GM21367 (cell line): ENCODE results near the gene FAM20B.

Source experiments
- ATAC-seq: cut with Tn5 transposase; IDR thresholded peaks from one replicate; pipeline ENCODE4 v1.9.1; 2021; ENCODE audit not compliant: unreplicated experiment

Gene FAM20B

DNA sequence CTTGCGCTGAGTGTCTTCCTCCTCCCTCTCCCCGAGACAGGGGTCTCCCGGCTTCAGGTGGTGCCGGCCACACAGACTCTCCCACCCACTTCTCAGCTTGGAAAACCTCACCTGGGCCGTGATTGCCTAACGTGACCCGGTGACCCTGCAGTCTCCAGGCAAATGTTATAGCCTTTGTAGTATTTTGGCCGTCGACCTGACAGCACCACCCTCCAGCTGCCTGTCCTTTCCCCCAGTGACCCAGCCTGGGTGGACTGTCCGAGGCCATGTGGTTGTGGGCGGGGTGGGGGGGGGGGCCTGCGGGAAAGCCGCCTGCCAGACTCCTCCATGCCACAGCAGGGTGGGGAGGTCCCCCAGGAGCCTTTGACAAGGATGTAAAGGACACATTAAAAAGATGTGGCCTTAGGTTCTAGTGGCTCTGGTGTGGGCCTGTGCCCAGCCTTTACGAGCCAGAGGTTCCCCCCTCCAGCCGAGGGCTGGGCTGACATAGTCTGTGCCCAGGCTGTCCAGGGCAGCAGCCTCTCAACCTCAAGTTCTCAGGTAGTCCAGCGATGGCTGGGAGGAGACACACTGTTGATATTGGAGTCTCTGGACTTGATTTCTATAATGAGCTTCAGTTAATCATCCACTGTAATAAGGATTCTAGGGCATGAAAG lies 64.3 kb downstream of the FAM20B start:
- no peak for ATAC-seq

DNA sequence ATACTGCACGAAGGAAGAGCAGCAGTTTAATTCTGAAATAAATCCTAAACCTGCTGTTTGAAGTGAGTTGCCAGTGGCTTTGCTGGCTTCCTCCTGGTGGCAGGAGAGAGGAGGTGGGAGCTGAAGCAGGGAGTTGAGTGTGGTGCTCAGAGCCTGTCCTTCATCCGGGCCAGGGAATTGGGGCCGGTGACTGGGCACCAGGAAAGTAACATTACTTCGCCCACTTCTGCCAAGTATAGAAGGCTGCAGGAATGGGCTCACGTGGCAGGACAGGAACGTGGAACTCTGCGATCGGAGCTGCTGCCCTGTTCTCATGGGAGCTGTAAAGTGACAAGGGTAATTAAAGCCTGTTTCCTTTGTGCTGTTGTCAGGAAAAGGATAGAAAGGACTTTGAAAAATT lies 64.8 kb downstream of the FAM20B start:
- ATAC-seq: no peak

DNA sequence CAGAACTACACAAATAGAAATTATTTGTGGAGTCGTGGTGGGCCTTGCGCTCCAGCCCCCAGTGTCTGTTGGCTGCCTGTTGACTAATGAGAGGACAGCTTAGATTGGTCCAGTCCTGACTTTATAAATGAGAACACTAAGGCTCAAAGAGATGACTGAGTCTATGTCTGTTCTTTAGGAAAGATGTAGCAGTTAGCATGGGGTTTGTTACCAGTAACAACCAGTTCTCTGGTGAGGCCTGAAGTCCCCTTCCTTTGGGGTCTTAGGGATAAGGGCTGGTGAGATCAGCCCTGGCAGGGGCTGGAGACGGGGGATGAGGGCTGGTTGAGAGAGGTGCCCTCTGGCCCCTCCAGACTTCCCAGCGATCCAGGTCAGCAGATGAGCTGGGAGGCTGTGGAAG lies 65.2 kb downstream of the FAM20B start:
- ATAC-seq: no peak

GRCh38 chr1:179091691-179092165 lies 66.0 kb downstream of the FAM20B start:
- no peak for ATAC-seq

DNA sequence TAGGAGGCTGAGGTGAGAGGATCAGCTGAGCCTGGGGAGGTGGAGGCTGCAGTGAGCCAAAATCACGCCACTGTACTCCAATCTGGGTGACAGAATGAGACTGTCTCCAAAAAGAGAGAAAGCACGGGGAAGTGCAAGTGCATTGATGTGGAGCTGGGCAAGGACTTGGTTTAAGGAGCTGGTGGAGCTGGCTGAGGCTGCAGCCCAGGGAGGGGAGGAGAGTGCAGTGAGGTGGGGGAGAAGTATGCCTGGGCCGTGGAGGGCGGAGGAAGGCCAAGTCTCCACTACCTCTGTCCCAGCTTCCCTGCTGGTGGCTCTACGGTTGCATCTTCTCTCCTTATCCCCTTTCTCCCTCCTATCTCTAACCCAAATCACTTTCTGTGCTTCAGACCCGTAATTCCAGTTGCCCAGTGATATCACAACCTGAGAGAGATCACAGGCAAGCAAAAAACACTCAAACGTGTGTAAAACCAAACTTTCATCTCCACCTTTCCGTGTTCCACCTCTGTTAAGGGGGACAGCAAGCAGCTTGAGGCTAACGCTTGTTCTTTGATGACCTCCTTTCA lies 67.3 kb downstream of the FAM20B start:
- ATAC-seq: no peak

DNA sequence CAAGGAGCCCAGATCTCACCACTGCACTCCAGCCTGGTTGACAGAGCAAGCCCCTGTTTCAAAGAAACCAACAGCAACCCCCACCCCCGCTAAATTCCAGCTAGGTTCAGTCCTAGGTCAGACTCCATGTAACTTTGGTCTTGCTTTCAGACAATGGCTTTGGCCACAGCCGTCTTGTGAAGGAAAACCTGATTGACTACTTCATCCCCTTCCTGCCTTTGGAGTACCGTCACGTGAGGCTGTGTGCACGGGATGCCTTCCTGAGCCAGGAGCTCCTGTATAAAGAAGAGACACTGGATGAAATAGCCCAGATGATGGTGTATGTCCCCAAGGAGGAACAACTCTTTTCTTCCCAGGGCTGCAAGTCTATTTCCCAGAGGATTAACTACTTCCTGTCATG lies 69.1 kb downstream of the FAM20B start:
- ATAC-seq: no peak

DNA sequence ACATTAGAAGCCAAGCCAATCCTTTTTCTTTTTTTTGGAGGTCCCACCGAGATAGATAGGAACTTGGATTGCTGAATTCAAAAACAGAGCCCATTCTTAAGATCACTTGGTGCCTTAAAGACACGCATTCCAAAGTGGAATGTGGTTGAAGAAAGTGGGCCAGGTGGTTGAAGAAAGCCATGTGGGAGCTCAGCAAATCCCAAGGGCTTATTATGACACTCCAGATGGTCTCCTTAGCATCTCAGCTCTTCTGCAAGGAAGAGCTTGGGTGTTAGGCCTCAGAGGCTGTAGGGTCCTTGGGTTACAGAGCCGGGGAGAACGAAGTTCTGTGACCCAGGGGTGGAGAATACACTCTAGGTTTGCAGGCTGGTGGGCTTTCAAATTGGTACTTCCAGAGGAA lies 69.7 kb downstream of the FAM20B start:
- no peak for ATAC-seq

GRCh38 chr1:179095924-179096323 lies 70.2 kb downstream of the FAM20B start:
- no peak for ATAC-seq

DNA sequence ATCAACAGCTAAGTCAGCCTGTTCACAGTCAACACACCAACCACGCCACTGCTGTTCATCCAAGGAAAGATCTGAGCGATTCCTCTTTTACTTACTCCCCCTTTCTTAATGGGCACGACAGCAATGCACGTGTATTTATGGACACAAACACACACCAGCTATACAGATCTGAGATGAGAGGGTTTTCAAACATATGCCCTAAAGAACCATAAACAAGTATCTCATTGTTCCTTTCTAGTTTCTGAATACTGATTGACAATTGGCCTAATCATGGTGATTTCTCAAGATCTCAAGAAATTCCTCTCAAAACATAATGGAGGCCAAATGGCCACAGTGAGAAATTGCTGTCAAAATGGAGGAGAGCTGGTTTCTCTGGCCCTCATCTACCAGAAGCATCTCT lies 74.2 kb downstream of the FAM20B start:
- ATAC-seq: no peak

- no peak for ATAC-seq
Measured at GRCh38 chr1:179101566-179101965, 75.9 kb downstream of the FAM20B start.

DNA sequence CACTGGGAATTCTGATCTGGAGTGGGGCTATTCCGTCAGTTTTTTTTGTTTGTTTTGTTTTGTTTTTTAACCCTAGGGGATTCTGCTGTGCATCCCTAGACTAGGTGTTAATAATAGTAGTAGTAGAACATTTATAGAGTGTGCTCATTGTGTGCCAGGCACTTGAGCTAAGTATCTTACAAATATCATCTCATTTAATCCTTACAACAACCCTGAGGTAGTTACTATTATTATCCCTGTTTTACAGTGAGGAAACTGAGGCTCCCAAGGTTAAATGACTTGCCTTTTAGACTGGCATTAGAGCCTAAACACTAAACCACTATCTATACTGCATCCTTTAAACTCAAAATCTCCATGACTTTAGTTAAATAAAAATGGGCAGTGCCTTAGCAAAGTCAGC lies 78.3 kb downstream of the FAM20B start:
- ATAC-seq: no peak

- no peak for ATAC-seq
Measured at GRCh38 chr1:179104611-179105250, 79.0 kb downstream of the FAM20B start.

GRCh38 chr1:179105393-179105792 lies 79.7 kb downstream of the FAM20B start:
- ATAC-seq: no peak

DNA sequence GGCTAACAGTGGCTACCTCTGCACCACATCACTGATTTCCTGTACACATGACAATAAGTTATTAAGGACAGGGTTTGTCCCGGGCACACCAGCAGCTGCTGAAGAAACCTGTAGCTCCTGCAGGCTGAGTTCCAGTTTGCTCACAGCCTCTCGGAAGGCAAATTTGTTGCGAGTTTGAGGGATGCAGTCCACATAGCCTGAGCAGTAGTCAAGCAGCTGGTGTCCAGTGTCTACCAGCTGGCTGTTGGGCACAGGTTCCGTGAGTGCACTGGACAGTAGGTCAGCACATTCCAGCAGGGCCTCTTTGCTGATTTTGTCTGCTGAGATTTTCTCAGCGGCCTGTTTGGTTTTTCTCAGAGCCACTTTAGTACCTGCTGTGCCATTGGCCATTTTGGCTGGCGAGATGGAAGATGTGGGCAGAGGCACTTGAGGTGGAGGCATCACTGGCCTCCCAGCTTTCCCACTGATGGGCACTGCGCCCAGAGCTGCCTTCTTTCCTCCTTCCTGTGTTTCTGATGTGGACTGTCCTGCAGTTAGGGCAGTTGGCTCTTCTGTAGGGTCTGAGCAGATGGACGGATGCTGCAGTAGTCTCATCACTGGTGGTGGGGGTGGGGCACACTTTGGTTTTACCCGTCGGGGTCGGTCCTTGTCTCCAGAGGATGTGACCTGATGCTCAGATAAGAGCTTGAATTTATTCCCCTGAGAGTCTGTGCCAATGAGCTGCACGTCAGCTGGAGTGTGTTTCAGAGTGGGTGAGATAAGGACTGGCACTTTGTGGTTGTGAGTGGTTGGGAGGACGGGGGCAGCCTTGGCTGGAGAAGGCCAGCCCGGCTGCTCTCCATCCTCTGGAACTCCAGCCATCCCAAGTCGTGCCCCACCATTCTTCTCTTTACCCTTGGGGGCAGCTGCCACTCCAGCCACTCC lies 82.3 kb downstream of the FAM20B start:
- no peak for ATAC-seq

- ATAC-seq: no peak
Measured at GRCh38 chr1:179108644-179109043, 83.0 kb downstream of the FAM20B start.

DNA sequence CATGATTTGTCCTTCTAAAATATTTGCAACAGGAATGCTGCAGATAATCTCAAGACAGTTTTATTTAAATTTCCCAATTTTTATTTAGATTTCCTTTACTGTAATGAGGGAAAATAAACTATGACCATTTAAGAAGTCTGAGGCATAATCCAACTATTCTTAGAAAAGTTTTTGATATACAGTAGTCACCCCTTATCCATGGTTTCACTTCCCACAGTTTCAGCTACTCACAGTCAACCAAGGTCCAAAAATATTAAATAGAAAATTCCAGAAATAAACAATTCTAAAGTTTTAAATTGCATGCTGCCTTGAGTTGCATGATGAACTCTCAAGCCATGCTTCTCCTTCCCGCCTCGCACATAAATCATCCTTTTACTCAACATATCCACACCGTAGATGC lies 89.5 kb downstream of the FAM20B start:
- no peak for ATAC-seq

GRCh38 chr1:179119513-179119912 lies 93.8 kb downstream of the FAM20B start:
- ATAC-seq: no peak

DNA sequence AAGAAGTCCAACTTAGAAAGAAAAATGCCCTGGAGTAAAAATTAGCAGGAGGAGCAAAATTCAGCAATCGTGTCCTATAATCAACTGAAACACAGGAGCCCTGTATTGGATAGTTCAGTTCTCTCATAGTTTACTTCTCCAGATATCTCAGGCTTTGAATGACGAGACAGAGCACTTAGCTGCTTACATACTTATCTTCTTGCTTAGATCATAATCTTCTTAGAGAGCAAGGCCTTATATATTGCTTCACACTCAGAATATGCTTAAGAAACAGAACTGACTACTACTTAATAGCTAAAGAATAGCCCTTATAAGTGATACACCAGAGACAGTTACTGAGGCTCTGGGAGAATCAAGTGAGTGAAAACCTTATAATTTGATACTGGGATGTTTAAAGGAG lies 95.0 kb downstream of the FAM20B start:
- ATAC-seq: no peak

DNA sequence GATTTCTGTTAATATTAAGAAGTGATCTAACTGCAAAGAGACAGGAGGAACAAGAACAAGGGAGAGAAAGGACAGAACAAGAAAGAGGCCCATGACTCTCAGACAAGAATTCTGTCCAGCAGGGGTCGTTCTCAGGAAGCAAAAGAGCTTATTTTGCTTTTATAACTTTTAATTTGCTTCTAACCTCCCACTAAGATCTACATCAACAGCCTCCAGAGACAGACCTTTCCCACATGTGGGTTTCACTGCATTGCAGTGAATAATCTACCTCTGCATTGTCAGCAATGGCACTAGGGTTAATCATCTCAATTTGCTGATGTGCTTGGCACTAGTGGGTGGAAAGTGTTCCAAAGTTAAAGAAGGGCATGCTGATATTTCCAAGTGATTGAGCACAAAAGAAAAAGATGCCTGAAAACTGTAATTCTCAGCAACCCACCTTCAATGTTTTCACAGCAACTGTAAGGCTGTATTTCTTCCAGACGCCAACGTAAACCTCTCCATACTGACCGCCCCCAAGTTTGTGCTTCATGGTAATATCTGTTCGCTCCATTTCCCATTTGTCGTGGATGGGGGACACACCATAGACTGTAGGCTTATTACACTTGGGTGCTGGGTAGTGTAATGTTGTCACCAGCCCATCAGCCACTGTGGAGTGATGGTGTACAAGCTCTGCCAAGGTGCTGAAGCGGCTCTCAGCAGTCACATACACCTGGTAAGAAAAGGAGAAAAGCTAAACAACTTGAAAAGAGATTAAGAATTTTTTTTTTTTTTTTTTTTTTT lies 95.7 kb downstream of the FAM20B start:
- ATAC-seq: no peak

DNA sequence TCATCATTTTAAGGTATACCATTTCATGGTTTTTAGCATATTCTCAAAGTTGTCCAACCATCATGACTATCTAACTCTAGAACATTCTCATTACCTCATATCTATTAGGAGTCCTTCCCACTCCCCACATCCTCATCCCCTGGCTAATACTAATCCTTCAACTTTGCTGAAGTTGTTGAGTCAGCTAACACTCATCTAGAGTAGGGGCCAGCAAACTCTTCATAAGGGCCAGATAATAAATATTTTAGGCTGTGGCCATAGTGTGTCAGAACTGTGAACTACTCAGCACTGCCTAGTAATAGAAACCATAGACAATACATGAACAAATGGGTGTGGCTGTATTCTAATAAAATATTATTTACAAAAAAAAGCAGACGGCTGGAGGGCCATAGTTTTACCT lies 99.2 kb downstream of the FAM20B start:
- ATAC-seq: no peak
